ENCODE data around the gene MPLKIP. TPM values are rescaled to one million over a fixed set of nuclear protein-coding genes. Genes with fewer than 3 reads are reported as not detected.

Gene MPLKIP
- total RNA-seq, 1 experiment from 2014 or later, result 43.2 TPM

DNA sequence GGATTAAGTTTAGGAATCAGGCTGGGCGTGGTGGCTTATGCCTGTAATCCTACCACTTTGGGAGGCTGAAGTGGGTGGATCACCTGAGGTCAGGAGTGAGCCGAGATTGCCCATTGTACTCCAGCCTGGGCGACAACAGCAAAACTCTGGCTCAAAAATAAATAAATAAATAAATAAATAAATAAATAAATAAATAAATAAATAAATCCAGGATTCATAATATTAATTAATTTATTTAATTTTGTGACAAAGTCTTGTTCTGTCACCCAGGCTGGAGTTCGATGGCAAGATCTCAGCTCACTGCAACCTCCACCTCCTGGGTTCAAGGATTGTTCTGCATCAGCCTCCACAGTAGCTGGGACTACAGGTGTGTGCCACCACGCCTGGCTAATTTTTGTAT, 4.6 kb upstream of the MPLKIP start:
- Histone ChIP-seq H2BK120ac (ENCODE audit: low read depth, low read length, poor library complexity, severe bottlenecking) (no peak overlapping the region), H3K23me2 (ENCODE audit: insufficient read length, low read depth, low read length, poor library complexity, severe bottlenecking) (no peaks in the 10 kb centered on the region), H3K14ac (ENCODE audit: insufficient read depth, low read length) (no peak overlapping the region), H3K4ac (ENCODE audit: low read depth, low read length) (no peak overlapping the region), H3K4me2 (ENCODE audit: insufficient read depth, insufficient read length, low read length) (no peak overlapping the region), H2AK5ac (ENCODE audit: insufficient read length, low read length) (no peak overlapping the region), H4K91ac (ENCODE audit: insufficient read length, low read depth, low read length) (no peak overlapping the region), H3K56ac (ENCODE audit: insufficient read length, low read depth, low read length) (no peak overlapping the region), H3K79me1 (ENCODE audit: insufficient read depth, low read depth, low read length, poor library complexity, severe bottlenecking) (no peaks in the 10 kb centered on the region), H4K5ac (ENCODE audit: insufficient read length, low read depth, low read length) (no peak overlapping the region), H3T11ph (ENCODE audit: low read length) (no peak overlapping the region), H3K27me3 (ENCODE audit: insufficient read depth, low read length) (no peaks in the 10 kb centered on the region), H3K9ac (ENCODE audit: extremely low read depth, insufficient read length, low read length) (no peak overlapping the region), H3K23ac (ENCODE audit: insufficient read length, low read depth, low read length) (no peak overlapping the region), H3K9me3 (ENCODE audit: control insufficient read depth, low read depth, low read length) (no peaks in the 10 kb centered on the region), H3K4me1 (ENCODE audit: insufficient read depth, low read length) (no peaks in the 10 kb centered on the region), H2BK20ac (ENCODE audit: low read depth, low read length, poor library complexity, severe bottlenecking) (no peak overlapping the region), H2BK12ac (ENCODE audit: insufficient read length, low read depth, low read length) (no peak overlapping the region), H2AFZ (ENCODE audit: low read length) (no peak overlapping the region), H3K18ac (ENCODE audit: insufficient read length, low read depth, low read length) (no peak overlapping the region), H3K79me2 (ENCODE audit: insufficient read depth, low read length) (no peaks in the 10 kb centered on the region), H2BK5ac (ENCODE audit: insufficient read length, low read length) (no peak overlapping the region), H4K8ac (replicated peaks; ENCODE audit: insufficient read length, low read depth, low read length) (no peak overlapping the region), H3K27ac (ENCODE audit: insufficient read length, low read depth, low read length) (no peak overlapping the region), H4K20me1 (ENCODE audit: control insufficient read depth, insufficient read depth, insufficient read length) (no peaks in the 10 kb centered on the region), H2BK15ac (ENCODE audit: low read depth, low read length) (no peak overlapping the region)
- TF ChIP-seq, protein P1, sequence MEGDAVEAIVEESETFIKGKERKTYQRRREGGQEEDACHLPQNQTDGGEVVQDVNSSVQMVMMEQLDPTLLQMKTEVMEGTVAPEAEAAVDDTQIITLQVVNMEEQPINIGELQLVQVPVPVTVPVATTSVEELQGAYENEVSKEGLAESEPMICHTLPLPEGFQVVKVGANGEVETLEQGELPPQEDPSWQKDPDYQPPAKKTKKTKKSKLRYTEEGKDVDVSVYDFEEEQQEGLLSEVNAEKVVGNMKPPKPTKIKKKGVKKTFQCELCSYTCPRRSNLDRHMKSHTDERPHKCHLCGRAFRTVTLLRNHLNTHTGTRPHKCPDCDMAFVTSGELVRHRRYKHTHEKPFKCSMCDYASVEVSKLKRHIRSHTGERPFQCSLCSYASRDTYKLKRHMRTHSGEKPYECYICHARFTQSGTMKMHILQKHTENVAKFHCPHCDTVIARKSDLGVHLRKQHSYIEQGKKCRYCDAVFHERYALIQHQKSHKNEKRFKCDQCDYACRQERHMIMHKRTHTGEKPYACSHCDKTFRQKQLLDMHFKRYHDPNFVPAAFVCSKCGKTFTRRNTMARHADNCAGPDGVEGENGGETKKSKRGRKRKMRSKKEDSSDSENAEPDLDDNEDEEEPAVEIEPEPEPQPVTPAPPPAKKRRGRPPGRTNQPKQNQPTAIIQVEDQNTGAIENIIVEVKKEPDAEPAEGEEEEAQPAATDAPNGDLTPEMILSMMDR (conservative IDR thresholded peaks at IDR 0.05), result no peak
- H3K4me3 Mint-ChIP-seq, result no peak overlapping the region
- peaks cover 0 to 8% of the 10 kb centered on the region in 2 experiments; a peak in 1 of 4 replicates for H3K4me1 Mint-ChIP-seq
- WGBS (ENCODE audit: extremely low coverage, insufficient read length, low lambda C conversion rate), result no CpG with 5 or more reads among the region's 5 CpGs
- peaks cover 0 to 3% (median 0%) of the 10 kb centered on the region in 3 experiments; a peak in 2 of 7 replicates for H3K36me3 Mint-ChIP-seq (ENCODE audit: insufficient read depth in 1 of 3, low read depth in 3 of 3)
- DNase-seq, result no peak
- H3K9me3 Mint-ChIP-seq, result no peaks in the 10 kb centered on the region; a peak in 2 of 5 replicates
- no peak overlapping the region for H3K27ac Mint-ChIP-seq
- peaks cover 16% of the 10 kb centered on the region for H3K27me3 Mint-ChIP-seq (ENCODE audit: low read depth)
